ENCODE results near the gene BMP8B.

The BMP8B gene

GRCh38 chr1:39762550-39763540, 25.8 kb downstream of the BMP8B start:
- in situ Hi-C loops (cut with MboI; ENCODE audit: low pct_unique_long_range_greater_than_20kb, low sequenced_read_pairs, unreplicated experiment): no loop called here
- no peak for DNase-seq (ENCODE audit: low spot score)
- no peak for TF ChIP-seq CTCF (IDR thresholded peaks at IDR 0.05; ENCODE audit: extremely low read depth, insufficient read depth, missing control alignments)

- no peak for TF ChIP-seq CTCF (IDR thresholded peaks at IDR 0.05; ENCODE audit: extremely low read depth, insufficient read depth, missing control alignments)
- in situ Hi-C loops (cut with MboI; ENCODE audit: low pct_unique_long_range_greater_than_20kb, low sequenced_read_pairs, unreplicated experiment): no loop called here
- DNase-seq (ENCODE audit: low spot score): no peak
Measured at GRCh38 chr1:39761557-39762260, 27.0 kb downstream of the BMP8B start.

- TF ChIP-seq CTCF (IDR thresholded peaks at IDR 0.05; ENCODE audit: extremely low read depth, insufficient read depth, missing control alignments): no peak
- in situ Hi-C loops (cut with MboI; ENCODE audit: low pct_unique_long_range_greater_than_20kb, low sequenced_read_pairs, unreplicated experiment): no loop called here
- DNase-seq (ENCODE audit: low spot score): no peak
Measured at GRCh38 chr1:39761016-39761415, 27.6 kb downstream of the BMP8B start.

GRCh38 chr1:39760074-39761008, 28.3 kb downstream of the BMP8B start:
- in situ Hi-C loops (cut with MboI; ENCODE audit: low pct_unique_long_range_greater_than_20kb, low sequenced_read_pairs, unreplicated experiment): no loop called here
- TF ChIP-seq CTCF (IDR thresholded peaks at IDR 0.05; ENCODE audit: extremely low read depth, insufficient read depth, missing control alignments): no peak
- no peak for DNase-seq (ENCODE audit: low spot score)

GRCh38 chr1:39759436-39759726, 29.3 kb downstream of the BMP8B start:
- no peak for DNase-seq (ENCODE audit: low spot score)
- TF ChIP-seq CTCF (IDR thresholded peaks at IDR 0.05; ENCODE audit: extremely low read depth, insufficient read depth, missing control alignments): no peak
- in situ Hi-C loops (cut with MboI; ENCODE audit: low pct_unique_long_range_greater_than_20kb, low sequenced_read_pairs, unreplicated experiment): no loop called here

Data from GM13977 (cell line).